Measurements from ENCODE around the gene FHL3. TPM values are rescaled to one million over a fixed set of nuclear protein-coding genes. Genes with fewer than 3 reads are reported as not detected.

Gene FHL3
- total RNA-seq, 1 donor from 2014 or later, result 17.6 TPM

- TF ChIP-seq, protein P1, sequence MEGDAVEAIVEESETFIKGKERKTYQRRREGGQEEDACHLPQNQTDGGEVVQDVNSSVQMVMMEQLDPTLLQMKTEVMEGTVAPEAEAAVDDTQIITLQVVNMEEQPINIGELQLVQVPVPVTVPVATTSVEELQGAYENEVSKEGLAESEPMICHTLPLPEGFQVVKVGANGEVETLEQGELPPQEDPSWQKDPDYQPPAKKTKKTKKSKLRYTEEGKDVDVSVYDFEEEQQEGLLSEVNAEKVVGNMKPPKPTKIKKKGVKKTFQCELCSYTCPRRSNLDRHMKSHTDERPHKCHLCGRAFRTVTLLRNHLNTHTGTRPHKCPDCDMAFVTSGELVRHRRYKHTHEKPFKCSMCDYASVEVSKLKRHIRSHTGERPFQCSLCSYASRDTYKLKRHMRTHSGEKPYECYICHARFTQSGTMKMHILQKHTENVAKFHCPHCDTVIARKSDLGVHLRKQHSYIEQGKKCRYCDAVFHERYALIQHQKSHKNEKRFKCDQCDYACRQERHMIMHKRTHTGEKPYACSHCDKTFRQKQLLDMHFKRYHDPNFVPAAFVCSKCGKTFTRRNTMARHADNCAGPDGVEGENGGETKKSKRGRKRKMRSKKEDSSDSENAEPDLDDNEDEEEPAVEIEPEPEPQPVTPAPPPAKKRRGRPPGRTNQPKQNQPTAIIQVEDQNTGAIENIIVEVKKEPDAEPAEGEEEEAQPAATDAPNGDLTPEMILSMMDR (IDR thresholded peaks at IDR 0.05; ENCODE audit: unreplicated experiment), result no peak
- H3K4me3 Mint-ChIP-seq (ENCODE audit: low read depth), result no peak overlapping the region
- no peaks in the 10 kb centered on the region for H3K9me3 Mint-ChIP-seq (ENCODE audit: low read depth)
- H3K27me3 Mint-ChIP-seq, result peaks cover 5% of the 10 kb centered on the region
- no peak for DNase-seq (ENCODE audit: low spot score, unreplicated experiment)
- peaks cover 18% of the 10 kb centered on the region for H3K4me1 Mint-ChIP-seq (ENCODE audit: low read depth)
- H3K36me3 Mint-ChIP-seq (ENCODE audit: insufficient read depth), result peaks cover 4% of the 10 kb centered on the region
- peak overlapping the region; percentile 96 for H3K27ac Mint-ChIP-seq
Measured at GRCh38 chr1:38000529-38001455, 4.5 kb downstream of the FHL3 start.

GRCh38 chr1:38000233-38000528, 5.1 kb downstream of the FHL3 start:
- peaks cover 5% of the 10 kb centered on the region for H3K27me3 Mint-ChIP-seq
- H3K27ac Mint-ChIP-seq, result peak overlapping the region; percentile 96
- H3K4me1 Mint-ChIP-seq (ENCODE audit: low read depth), result peaks cover 18% of the 10 kb centered on the region
- no peaks in the 10 kb centered on the region for H3K9me3 Mint-ChIP-seq (ENCODE audit: low read depth)
- DNase-seq (ENCODE audit: low spot score, unreplicated experiment), result no peak
- TF ChIP-seq, protein P1 (IDR thresholded peaks at IDR 0.05; ENCODE audit: unreplicated experiment), result no peak
- H3K4me3 Mint-ChIP-seq (ENCODE audit: low read depth), result no peak overlapping the region
- peaks cover 4% of the 10 kb centered on the region for H3K36me3 Mint-ChIP-seq (ENCODE audit: insufficient read depth)

GRCh38 chr1:37999430-38000232, 5.7 kb downstream of the FHL3 start:
- peaks cover 17% of the 10 kb centered on the region for H3K4me1 Mint-ChIP-seq (ENCODE audit: low read depth)
- H3K4me3 Mint-ChIP-seq (ENCODE audit: low read depth), result no peak overlapping the region
- DNase-seq (ENCODE audit: low spot score, unreplicated experiment), result no peak

DNA sequence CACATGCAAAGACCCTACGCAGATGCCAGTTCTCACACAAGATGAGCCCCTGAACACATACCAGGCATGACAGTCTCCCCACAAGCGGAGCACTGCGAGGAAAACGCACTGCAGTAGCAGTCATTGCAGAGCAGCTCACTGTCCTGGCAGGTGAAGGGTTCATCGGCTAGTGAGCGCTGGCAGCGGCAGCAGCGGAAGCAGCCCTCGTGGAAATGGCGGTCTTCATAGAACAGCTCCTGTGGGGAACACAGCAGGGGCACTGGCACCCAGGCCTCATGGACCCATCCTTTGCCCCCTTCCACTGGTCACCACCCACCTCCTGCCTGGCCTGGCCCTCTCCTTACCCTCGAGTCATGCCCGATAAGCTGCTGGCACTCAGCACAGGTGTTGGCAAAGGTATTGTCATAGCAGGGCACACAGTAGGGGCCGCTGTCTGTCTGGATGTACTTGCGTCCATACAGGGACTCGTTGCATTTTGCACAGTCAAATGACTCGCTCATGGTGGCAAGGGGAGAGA, 6.3 kb downstream of the FHL3 start:
- TF ChIP-seq, protein P1 (IDR thresholded peaks at IDR 0.05; ENCODE audit: unreplicated experiment), result no peak
- no peak overlapping the region for H3K27ac Mint-ChIP-seq
- no peaks in the 10 kb centered on the region for H3K9me3 Mint-ChIP-seq (ENCODE audit: low read depth)
- no peak overlapping the region for H3K4me3 Mint-ChIP-seq (ENCODE audit: low read depth)
- H3K36me3 Mint-ChIP-seq (ENCODE audit: insufficient read depth), result peaks cover 4% of the 10 kb centered on the region
- H3K27me3 Mint-ChIP-seq, result no peaks in the 10 kb centered on the region
- H3K4me1 Mint-ChIP-seq (ENCODE audit: low read depth), result peaks cover 12% of the 10 kb centered on the region
- DNase-seq (ENCODE audit: low spot score, unreplicated experiment), result no peak

More at GRCh38 chr1:37999430-38000232, 5.7 kb downstream of the FHL3 start:
- Mint-ChIP-seq H3K36me3 (ENCODE audit: insufficient read depth) (peaks cover 4% of the 10 kb centered on the region), H3K27me3 (peaks cover 4% of the 10 kb centered on the region), H3K27ac (peak overlapping the region; percentile 96), H3K9me3 (ENCODE audit: low read depth) (no peaks in the 10 kb centered on the region)
- TF ChIP-seq, protein P1 (IDR thresholded peaks at IDR 0.05; ENCODE audit: unreplicated experiment), result no peak

All from progenitor cell of endocrine pancreas (in vitro differentiated cells).